Panc1 (cell line): Measurements from ENCODE around the gene DUSP8.

Experiments used
- CTCF ChIP-seq: fragments of 450-650 bp; IDR thresholded peaks from 2 replicates; pipeline ENCODE4 v1.5.1; 2017; ENCODE audit warnings: mild to moderate bottlenecking
- POLR2AphosphoS5 ChIP-seq: IDR thresholded peaks from 2 replicates; pipeline ENCODE4 v1.6.1; 2012; ENCODE audit warnings: mild to moderate bottlenecking, low read depth, low read length, moderate library complexity
- SIN3A ChIP-seq: IDR thresholded peaks from 2 replicates; pipeline ENCODE4 v1.6.1; 2012; ENCODE audit warnings: low read depth, mild to moderate bottlenecking, low read length, moderate library complexity, borderline replicate concordance; ENCODE audit not compliant: insufficient read depth

GRCh38 chr11:1558775-1559110 is 13.3 kb downstream of the DUSP8 start:
- TF ChIP-seq CTCF, result no peak
- no peak for TF ChIP-seq POLR2AphosphoS5
- no peak for TF ChIP-seq SIN3A
